PC-9 (cell line): ENCODE measurements around the gene KRTAP20-3. TPM values are rescaled to one million over a fixed set of nuclear protein-coding genes. Genes with fewer than 3 reads are reported as not detected.

Source experiments
- Bru-seq: library from RNA; stranded (reverse); fragments of 400-500 nt; gene quantifications from one replicate; lab custom pipeline; 2021; lab: Mats Ljungman, UMichigan
- BruChase-seq, 2 experiments: library from RNA; stranded (reverse); fragments of 400-500 nt; gene quantifications; one replicate each; lab custom pipeline; 2021; lab: Mats Ljungman, UMichigan
- BruUV-seq: library from RNA; stranded (reverse); fragments of 400-500 nt; replicated peaks from 2 replicates; lab custom pipeline; 2021; lab: Mats Ljungman, UMichigan
- CTCF ChIA-PET: fragments of 300-600 bp; sonication (Branson Sonifier 250); formaldehyde crosslinking; loops from one replicate; lab custom pipeline; 2022; ENCODE audit warnings: antibody characterized with exemption; lab: Charles Lee
- POLR2A ChIA-PET: fragments of 300-600 bp; sonication (Branson Sonifier 250); formaldehyde crosslinking; loops from one replicate; lab custom pipeline; 2022; ENCODE audit warnings: antibody characterized with exemption; ENCODE audit not compliant: unreplicated experiment; lab: Charles Lee
- DNase-seq, 2 experiments: peaks; one replicate each; pipeline versions ENCODE4 v3.0.0 to v3.0.0-alpha.2; 2015 to 2022; ENCODE audit warnings: mixed read lengths in 1 of 2
- H2AFZ ChIP-seq: fragments of 200-600 bp; sonication (generic); 2 replicates; pipeline ENCODE4 v1.8.1; 2017; ENCODE audit warnings: antibody characterized with exemption
- H3F3A ChIP-seq: fragments of 200-600 bp; sonication (generic); 2 replicates; pipeline ENCODE4 v1.8.1; 2017; ENCODE audit warnings: antibody characterized with exemption, mild to moderate bottlenecking, low read depth; ENCODE audit not compliant: insufficient read depth
- H3K27ac ChIP-seq: fragments of 200-600 bp; sonication (generic); 2 replicates; pipeline ENCODE4 v1.6.1; 2016; ENCODE audit warnings: mixed run types
- H3K27me3 ChIP-seq: fragments of 200-600 bp; sonication (generic); 2 replicates; pipeline ENCODE4 v1.6.1; 2016; ENCODE audit warnings: low read depth, mixed run types; ENCODE audit not compliant: insufficient read depth
- H3K36me3 ChIP-seq: fragments of 200-600 bp; sonication (generic); 2 replicates; pipeline ENCODE4 v1.6.1; 2016; ENCODE audit warnings: low read depth, mixed run types
- H3K4me1 ChIP-seq: fragments of 200-600 bp; sonication (generic); replicated peaks from 2 replicates; pipeline ENCODE4 v1.6.1; 2016; ENCODE audit warnings: mixed run types; ENCODE audit not compliant: insufficient read depth
- H3K4me2 ChIP-seq: fragments of 200-600 bp; sonication (generic); 2 replicates; pipeline ENCODE4 v1.6.1; 2017; ENCODE audit warnings: mixed run types
- H3K4me3 ChIP-seq: fragments of 200-600 bp; sonication (generic); 2 replicates; pipeline ENCODE4 v1.6.1; 2016; ENCODE audit warnings: mixed run types
- H3K79me2 ChIP-seq: fragments of 200-600 bp; sonication (generic); 2 replicates; pipeline ENCODE4 v1.6.1; 2017; ENCODE audit warnings: low read depth, mixed run types
- H3K9me2 ChIP-seq: fragments of 200-600 bp; sonication (generic); 2 replicates; pipeline ENCODE4 v1.8.1; 2017; ENCODE audit warnings: mild to moderate bottlenecking; ENCODE audit not compliant: insufficient read depth
- H3K9me3 ChIP-seq: fragments of 200-600 bp; sonication (generic); 2 replicates; pipeline ENCODE4 v1.8.1; 2016; ENCODE audit warnings: low read depth; ENCODE audit not compliant: insufficient read depth
- H4K20me1 ChIP-seq: fragments of 200-600 bp; sonication (generic); 2 replicates; pipeline ENCODE4 v1.8.1; 2017; ENCODE audit not compliant: insufficient read depth
- EZH2 ChIP-seq: fragments of 200-600 bp; sonication (generic); IDR thresholded peaks from 2 replicates; pipeline ENCODE4 v1.8.0; 2017; ENCODE audit warnings: antibody characterized with exemption, low read depth
- intact Hi-C: fragments of 100-400 bp; cut with micrococcal nuclease; formaldehyde crosslinking; loops from one replicate; pipeline ENCODE4 v1.10.0; 2022; ENCODE audit not compliant: unreplicated experiment
- long read RNA-seq: library from polyadenylated mRNA; stranded (forward); transcript quantifications from one replicate; pipeline ENCODE4 v2.0.0, GENCODE V29; 2022
- total RNA-seq: library from RNA; stranded (reverse); gene quantifications from 2 replicates; pipeline ENCODE4 v1.2.3, GENCODE V29; 2021
- TF ChIP-seq, protein P1 (sequence below): fragments of 200-600 bp; sonication (generic); conservative IDR thresholded peaks from 2 replicates; pipeline ENCODE4 v1.6.1; 2017; ENCODE audit warnings: mixed run types, antibody characterized with exemption, mild to moderate bottlenecking, moderate library complexity

The KRTAP20-3 gene
- total RNA-seq (not detected in 2 replicates), Bru-seq, nascent RNA (not detected), BruChase-seq, experiment 1, labeled RNA remaining after a 2-hour chase (not detected), BruChase-seq, experiment 2, labeled RNA remaining after a 6-hour chase (not detected)
- long read RNA-seq, result 0 reads

DNA sequence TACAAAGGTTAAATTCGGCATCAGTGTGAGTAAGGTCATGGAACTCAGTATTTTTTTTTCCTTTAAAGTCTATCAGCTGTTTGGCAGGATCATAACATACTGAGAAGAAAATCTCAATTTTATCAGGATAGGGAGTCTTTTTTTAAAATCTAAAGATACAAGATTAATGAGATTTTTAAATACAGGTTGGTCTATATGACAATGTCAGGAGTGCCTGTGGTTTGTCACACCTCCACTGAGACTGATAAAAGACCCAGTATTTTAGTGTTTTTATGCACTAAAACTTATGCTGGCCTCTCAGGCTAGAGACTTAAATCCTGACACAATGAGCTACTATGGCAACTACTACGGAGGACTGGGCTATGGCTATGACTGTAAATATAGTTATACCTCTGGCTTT lies at the start of gene KRTAP20-3:
Gene KRTAP20-3 (plus strand): TSS at position 301 of the 400 bp plus-strand sequence.
- Histone ChIP-seq H4K20me1 (no peaks in the 10 kb centered on the region), H3K9me2 (no peaks in the 10 kb centered on the region), H3K4me2 (no peak within 1 kb of the TSS), H3K36me3 (no peaks in the 10 kb centered on the region), H3K4me3 (no peak within 1 kb of the TSS), H3K4me1 (no peaks in the 10 kb centered on the region), H3K27me3 (no peaks in the 10 kb centered on the region), H3K79me2 (no peaks in the 10 kb centered on the region), H3F3A (no peaks in the 10 kb centered on the region), H3K27ac (no peak within 1 kb of the TSS), H2AFZ (no peak within 1 kb of the TSS), H3K9me3 (no peaks in the 10 kb centered on the region)
- TF ChIP-seq EZH2, result no peak
- TF ChIP-seq, protein P1, sequence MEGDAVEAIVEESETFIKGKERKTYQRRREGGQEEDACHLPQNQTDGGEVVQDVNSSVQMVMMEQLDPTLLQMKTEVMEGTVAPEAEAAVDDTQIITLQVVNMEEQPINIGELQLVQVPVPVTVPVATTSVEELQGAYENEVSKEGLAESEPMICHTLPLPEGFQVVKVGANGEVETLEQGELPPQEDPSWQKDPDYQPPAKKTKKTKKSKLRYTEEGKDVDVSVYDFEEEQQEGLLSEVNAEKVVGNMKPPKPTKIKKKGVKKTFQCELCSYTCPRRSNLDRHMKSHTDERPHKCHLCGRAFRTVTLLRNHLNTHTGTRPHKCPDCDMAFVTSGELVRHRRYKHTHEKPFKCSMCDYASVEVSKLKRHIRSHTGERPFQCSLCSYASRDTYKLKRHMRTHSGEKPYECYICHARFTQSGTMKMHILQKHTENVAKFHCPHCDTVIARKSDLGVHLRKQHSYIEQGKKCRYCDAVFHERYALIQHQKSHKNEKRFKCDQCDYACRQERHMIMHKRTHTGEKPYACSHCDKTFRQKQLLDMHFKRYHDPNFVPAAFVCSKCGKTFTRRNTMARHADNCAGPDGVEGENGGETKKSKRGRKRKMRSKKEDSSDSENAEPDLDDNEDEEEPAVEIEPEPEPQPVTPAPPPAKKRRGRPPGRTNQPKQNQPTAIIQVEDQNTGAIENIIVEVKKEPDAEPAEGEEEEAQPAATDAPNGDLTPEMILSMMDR, result no peak
- CTCF ChIA-PET, result no interaction called here
- no TSS peak for BruUV-seq
- intact Hi-C loops, result no loop called here
- POLR2A ChIA-PET, result no interaction called here
- no peak for DNase-seq

DNA sequence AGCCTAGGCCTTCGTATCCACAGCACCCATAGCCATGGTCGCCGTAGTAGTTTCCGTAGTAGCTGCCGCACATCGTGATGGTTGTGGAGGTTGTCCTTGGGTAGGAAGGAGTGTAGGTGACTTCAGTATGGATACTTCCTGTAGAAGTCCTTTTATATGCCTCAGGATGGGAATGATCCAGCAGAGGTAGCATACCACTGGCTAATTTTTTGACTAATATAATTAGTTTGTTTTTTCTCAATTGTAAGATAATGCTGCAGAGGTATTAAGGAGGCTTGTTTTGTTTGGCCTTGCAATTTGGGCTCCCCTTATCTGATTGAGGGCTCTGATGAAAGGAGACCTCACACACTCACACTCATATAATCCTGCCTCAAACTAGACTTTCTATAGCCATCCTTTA lies 43.9 kb upstream of the KRTAP20-3 start, which contains the start of gene KRTAP6-2:
Gene KRTAP6-2 (minus strand): TSS at position 101 of the 400 bp plus-strand sequence. CDS start 28 bp downstream, at position 73.
- DNase-seq, result no peak
- H3K4me1 ChIP-seq, result no peaks in the 10 kb centered on the region
- no peak for TF ChIP-seq EZH2
- TF ChIP-seq, protein P1, result no peak
- H3K9me3 ChIP-seq, result no peaks in the 10 kb centered on the region
- intact Hi-C loops, result no loop called here
- H3K36me3 ChIP-seq, result no peaks in the 10 kb centered on the region
- no peaks in the 10 kb centered on the region for H3K9me2 ChIP-seq
- no peak within 1 kb of the TSS for H2AFZ ChIP-seq
- H3K4me2 ChIP-seq, result no peak within 1 kb of the TSS
- no peaks in the 10 kb centered on the region for H3K27me3 ChIP-seq
- H3F3A ChIP-seq, result no peaks in the 10 kb centered on the region
- ChIA-PET POLR2A (no interaction called here), CTCF (no interaction called here)
- no peak within 1 kb of the TSS for H3K4me3 ChIP-seq
- H3K79me2 ChIP-seq, result no peaks in the 10 kb centered on the region
- BruUV-seq, result no TSS peak
- no peak within 1 kb of the TSS for H3K27ac ChIP-seq
- no peaks in the 10 kb centered on the region for H4K20me1 ChIP-seq

DNA sequence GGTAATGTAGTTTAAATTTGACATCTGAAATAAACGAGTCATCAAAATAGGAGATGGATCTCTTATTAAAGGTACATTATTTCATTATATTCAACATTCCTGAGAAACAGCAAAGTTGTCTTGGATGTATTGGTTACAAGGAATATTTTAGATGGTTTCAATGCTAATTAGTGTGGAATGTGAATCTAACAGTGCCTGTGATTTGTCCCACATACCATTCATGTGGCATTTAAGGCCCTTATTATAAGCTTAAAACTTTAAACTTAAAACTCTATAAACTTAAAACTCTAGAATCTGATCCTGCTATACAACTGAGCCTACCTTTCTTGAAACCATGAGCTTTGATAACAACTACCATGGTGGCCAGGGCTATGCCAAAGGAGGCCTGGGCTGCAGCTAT lies 41.9 kb upstream of the KRTAP20-3 start, which contains the start of gene KRTAP22-1:
Gene KRTAP22-1 (plus strand): TSS at position 301 of the 400 bp plus-strand sequence.
- Histone ChIP-seq H2AFZ (no peak within 1 kb of the TSS), H3K9me3 (no peaks in the 10 kb centered on the region), H3K36me3 (no peaks in the 10 kb centered on the region), H3K4me3 (no peak within 1 kb of the TSS), H3K27ac (no peak within 1 kb of the TSS), H3K4me1 (no peaks in the 10 kb centered on the region), H3K79me2 (no peaks in the 10 kb centered on the region), H3K9me2 (no peaks in the 10 kb centered on the region), H3K27me3 (no peaks in the 10 kb centered on the region), H3K4me2 (no peak within 1 kb of the TSS), H4K20me1 (no peaks in the 10 kb centered on the region), H3F3A (no peaks in the 10 kb centered on the region)
- ChIA-PET CTCF (no interaction called here), POLR2A (no interaction called here)
- BruUV-seq, result no TSS peak
- DNase-seq, result no peak
- no peak for TF ChIP-seq EZH2
- TF ChIP-seq, protein P1, result no peak
- intact Hi-C loops, result no loop called here
